ENCODE measurements around the gene CD93.

Gene CD93

GRCh38 chr20:23097636-23098580 is 11.8 kb upstream of the CD93 start:
- DNase-seq = no peak

- no peak for DNase-seq
These were observed 10.9 kb upstream of the CD93 start for GRCh38 chr20:23096986-23097520.

GRCh38 chr20:23096097-23096496 is 10.0 kb upstream of the CD93 start:
- DNase-seq = no peak

- DNase-seq = no peak
These were observed 9.4 kb upstream of the CD93 start for GRCh38 chr20:23095499-23095898.

- DNase-seq = no peak
These were observed 8.8 kb upstream of the CD93 start for GRCh38 chr20:23094927-23095326.

- DNase-seq = no peak
These were observed 8.2 kb upstream of the CD93 start for GRCh38 chr20:23094213-23094896.

GRCh38 chr20:23093613-23094012 is 7.5 kb upstream of the CD93 start:
- DNase-seq = no peak

GRCh38 chr20:23092861-23093495 is 6.9 kb upstream of the CD93 start:
- DNase-seq = no peak

- DNase-seq = no peak
These were observed 6.2 kb upstream of the CD93 start for GRCh38 chr20:23092384-23092756.

- no peak for DNase-seq
These were observed 5.7 kb upstream of the CD93 start for GRCh38 chr20:23091721-23092383.

GRCh38 chr20:23090878-23091277 is 4.8 kb upstream of the CD93 start:
- no peak for DNase-seq

GRCh38 chr20:23090147-23090546 is 4.0 kb upstream of the CD93 start:
- no peak for DNase-seq

GRCh38 chr20:23088866-23089265 is 2.7 kb upstream of the CD93 start:
- no peak for DNase-seq

- no peak for DNase-seq
These were observed 1.6 kb upstream of the CD93 start for GRCh38 chr20:23087587-23088251.

- DNase-seq = no peak
These were observed 847 bp upstream of the CD93 start for GRCh38 chr20:23086931-23087411.

- no peak for DNase-seq
These were observed 578 bp downstream of the CD93 start for GRCh38 chr20:23085436-23086055.

- no peak for DNase-seq
These were observed 1.2 kb downstream of the CD93 start for GRCh38 chr20:23084845-23085365.

GRCh38 chr20:23084282-23084844 is 1.8 kb downstream of the CD93 start:
- DNase-seq = no peak

- no peak for DNase-seq
These were observed 2.4 kb downstream of the CD93 start for GRCh38 chr20:23083553-23084220.

- DNase-seq = no peak
These were observed 3.1 kb downstream of the CD93 start for GRCh38 chr20:23082846-23083552.
